Measurements from ENCODE around the gene SLC9C2. TPM values are rescaled to one million over a fixed set of nuclear protein-coding genes. Genes with fewer than 3 reads are reported as not detected.
"Not testable (repeated sequence)": the region's sequence is repeated elsewhere in the genome, so short reads cannot be mapped to it uniquely, and the experiment has no call there.

Gene SLC9C2
- total and polyA plus RNA-seq, 5 donors from 2014 or later = not detected

DNA sequence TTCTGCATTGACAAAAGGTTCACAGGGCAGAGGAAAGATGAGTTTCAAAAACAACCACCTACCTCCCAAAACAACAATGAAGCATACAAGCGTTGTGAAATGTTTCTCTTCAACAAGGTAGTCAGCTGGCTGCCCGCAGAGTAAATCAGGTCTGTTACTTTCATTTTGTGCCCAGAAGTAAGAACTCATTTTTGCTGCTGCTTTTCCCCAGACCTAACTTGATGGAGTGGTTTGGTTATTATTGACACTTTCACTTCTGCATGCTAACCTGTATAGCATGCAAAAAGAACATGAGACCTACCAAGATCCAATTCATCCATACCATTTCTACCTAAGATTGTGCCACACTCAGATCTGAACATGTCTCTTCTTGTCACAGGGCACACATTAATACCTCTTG lies 1.3 kb downstream of the SLC9C2 start:
- H3K27ac Mint-ChIP-seq = no peak overlapping the region
- peak in 1 of 3 donors; percentile 9 for DNase-seq

DNA sequence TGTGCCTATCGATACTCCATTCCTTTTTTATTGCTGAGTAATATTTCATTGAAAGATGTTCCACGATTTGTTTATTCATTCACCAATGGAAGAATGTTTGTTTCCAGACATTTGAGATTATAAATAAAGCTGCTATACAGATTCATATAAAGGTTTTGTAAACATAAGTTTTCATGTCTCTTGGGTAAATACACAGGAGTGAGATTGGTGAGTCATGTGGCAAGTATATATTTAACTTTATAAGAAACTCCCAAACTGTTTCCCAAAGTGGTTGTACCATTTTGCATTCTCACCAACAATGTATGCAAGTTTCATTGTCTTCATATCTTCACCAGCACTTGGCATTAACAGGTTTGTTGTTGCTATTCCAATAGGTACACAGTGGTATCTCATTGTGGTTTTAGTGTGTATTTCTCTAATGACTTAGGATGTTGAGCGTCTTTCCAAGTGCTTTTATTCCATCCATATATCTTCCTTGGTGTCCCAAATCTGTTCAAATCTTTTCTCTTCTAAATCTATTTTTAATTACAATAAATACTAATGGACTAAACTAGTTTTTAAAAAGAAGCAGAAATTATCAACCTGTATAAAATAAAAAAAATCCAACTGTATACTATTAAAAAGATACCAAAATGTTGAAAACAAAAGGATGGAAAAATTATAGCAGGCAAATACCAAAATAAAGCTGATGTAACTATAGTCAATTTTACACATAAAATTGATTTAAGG lies 6.6 kb downstream of the SLC9C2 start:
- no peak for ATAC-seq (ENCODE audit: low read depth in 2 of 2)
- Histone ChIP-seq H3K4me3 (ENCODE audit: low read depth, low read length) (no peak overlapping the region), H3K27me3 (ENCODE audit: control insufficient read depth, insufficient read depth, low read length) (peaks cover 12% of the 10 kb centered on the region), H3K36me3 (ENCODE audit: control insufficient read depth, insufficient read depth, low read length) (no peaks in the 10 kb centered on the region), H3K9me3 (ENCODE audit: control insufficient read depth in 2 of 2, low read length in 2 of 2) (peaks cover 0 to 2% of the 10 kb centered on the region in 2 experiments), H3K4me1 (ENCODE audit: control insufficient read depth, insufficient read depth, low read length, poor library complexity, severe bottlenecking) (no peaks in the 10 kb centered on the region), H3K27ac (ENCODE audit: insufficient read depth, low read length, poor library complexity, severe bottlenecking) (no peak overlapping the region)
- DNase-seq = no peak
- Mint-ChIP-seq H3K4me1 (peaks cover 0 to 9% (median 0%) of the 10 kb centered on the region in 4 donors), H3K27me3 (peaks cover 41% of the 10 kb centered on the region), H3K4me3 (no peak overlapping the region), H3K36me3 (no peaks in the 10 kb centered on the region), H3K9me3 (peaks cover 0 to 6% (median 1%) of the 10 kb centered on the region in 7 donors), H3K27ac (no peak overlapping the region)

More for the DNA sequence above, 1.3 kb downstream of the SLC9C2 start:
- Mint-ChIP-seq H3K9me3 (peaks cover 0 to 8% (median 0%) of the 10 kb centered on the region in 7 donors), H3K36me3 (no peaks in the 10 kb centered on the region), H3K4me1 (no peaks in the 10 kb centered on the region), H3K27me3 (peaks cover 32% of the 10 kb centered on the region), H3K4me3 (no peak overlapping the region)
- Histone ChIP-seq H3K36me3 (ENCODE audit: control insufficient read depth, insufficient read depth, low read length) (no peaks in the 10 kb centered on the region), H3K4me1 (ENCODE audit: control insufficient read depth, insufficient read depth, low read length, poor library complexity, severe bottlenecking) (no peaks in the 10 kb centered on the region), H3K4me3 (ENCODE audit: low read depth, low read length) (no peak overlapping the region), H3K9me3 (ENCODE audit: control insufficient read depth in 2 of 2, low read length in 2 of 2) (no peaks in the 10 kb centered on the region), H3K27ac (ENCODE audit: insufficient read depth, low read length, poor library complexity, severe bottlenecking) (no peak overlapping the region), H3K27me3 (ENCODE audit: control insufficient read depth, insufficient read depth, low read length) (peaks cover 6% of the 10 kb centered on the region)
- no peak for ATAC-seq (ENCODE audit: low read depth in 2 of 2)

DNA sequence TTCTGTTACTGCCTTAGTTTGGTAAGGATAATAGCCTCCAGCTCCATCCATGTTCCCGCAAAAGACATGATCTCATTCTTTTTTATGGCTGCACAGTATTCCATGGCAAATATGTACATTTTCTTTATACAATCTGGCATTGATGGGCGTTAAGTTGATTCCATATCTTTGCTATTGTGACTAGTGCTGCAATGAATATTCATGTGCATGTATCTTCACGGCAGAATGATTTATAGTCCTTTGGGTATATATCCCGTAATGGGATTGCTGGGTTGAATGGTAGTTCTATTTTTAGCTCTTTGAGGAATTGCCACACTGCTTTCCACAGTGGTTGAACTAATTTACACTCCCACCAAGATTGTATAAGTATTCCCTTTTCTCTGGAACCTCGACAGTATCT lies 11.7 kb downstream of the SLC9C2 start:
- not testable (repeated sequence) for ATAC-seq (ENCODE audit: low read depth in 2 of 2); DNase-seq; H3K27ac ChIP-seq (ENCODE audit: insufficient read depth, low read length, poor library complexity, severe bottlenecking); H3K4me1 ChIP-seq (ENCODE audit: control insufficient read depth, insufficient read depth, low read length, poor library complexity, severe bottlenecking); H3K27me3 ChIP-seq (ENCODE audit: control insufficient read depth, insufficient read depth, low read length); H3K4me3 Mint-ChIP-seq; H3K36me3 ChIP-seq (ENCODE audit: control insufficient read depth, insufficient read depth, low read length); H3K36me3 Mint-ChIP-seq; H3K27ac Mint-ChIP-seq; H3K4me3 ChIP-seq (ENCODE audit: low read depth, low read length); H3K9me3 ChIP-seq (ENCODE audit: control insufficient read depth in 2 of 2, low read length in 2 of 2); H3K9me3 Mint-ChIP-seq
- H3K27me3 Mint-ChIP-seq = peaks cover 22% of the 10 kb centered on the region
- peaks cover 0 to 10% (median 0%) of the 10 kb centered on the region in 4 donors for H3K4me1 Mint-ChIP-seq

DNA sequence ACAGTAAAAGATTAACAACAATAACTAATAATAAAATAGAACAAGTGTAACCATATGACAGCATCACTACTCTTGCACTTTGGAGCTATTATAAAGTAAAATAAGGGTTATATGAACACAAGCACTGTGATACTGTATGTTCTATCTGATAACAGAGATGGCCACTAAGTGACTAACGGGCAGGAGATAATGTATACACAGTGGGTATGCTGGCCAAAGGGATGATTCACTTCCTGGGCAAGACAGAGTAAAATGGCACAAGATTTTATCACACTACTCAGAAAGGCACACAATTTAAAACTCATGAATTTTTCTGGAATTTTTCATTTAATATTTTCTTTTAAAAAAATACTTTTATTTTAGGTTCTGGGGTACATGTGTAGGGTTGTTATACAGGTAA lies 12.3 kb downstream of the SLC9C2 start:
- DNase-seq (no peak), ATAC-seq (ENCODE audit: low read depth in 2 of 2) (no peak)
- H3K27ac Mint-ChIP-seq = peak overlapping the region in 1 of 3 donors; percentile 11
- H3K9me3 Mint-ChIP-seq = no peaks in the 10 kb centered on the region
- Histone ChIP-seq H3K4me1 (ENCODE audit: control insufficient read depth, insufficient read depth, low read length, poor library complexity, severe bottlenecking) (no peaks in the 10 kb centered on the region), H3K27me3 (ENCODE audit: control insufficient read depth, insufficient read depth, low read length) (peaks cover 3% of the 10 kb centered on the region), H3K9me3 (ENCODE audit: control insufficient read depth in 2 of 2, low read length in 2 of 2) (no peaks in the 10 kb centered on the region), H3K27ac (ENCODE audit: insufficient read depth, low read length, poor library complexity, severe bottlenecking) (no peak overlapping the region), H3K36me3 (ENCODE audit: control insufficient read depth, insufficient read depth, low read length) (no peaks in the 10 kb centered on the region), H3K4me3 (ENCODE audit: low read depth, low read length) (no peak overlapping the region)
- H3K27me3 Mint-ChIP-seq = peaks cover 19% of the 10 kb centered on the region
- H3K36me3 Mint-ChIP-seq = no peaks in the 10 kb centered on the region
- H3K4me1 Mint-ChIP-seq = peaks cover 0 to 10% (median 0%) of the 10 kb centered on the region in 4 donors
- H3K4me3 Mint-ChIP-seq = no peak overlapping the region

DNA sequence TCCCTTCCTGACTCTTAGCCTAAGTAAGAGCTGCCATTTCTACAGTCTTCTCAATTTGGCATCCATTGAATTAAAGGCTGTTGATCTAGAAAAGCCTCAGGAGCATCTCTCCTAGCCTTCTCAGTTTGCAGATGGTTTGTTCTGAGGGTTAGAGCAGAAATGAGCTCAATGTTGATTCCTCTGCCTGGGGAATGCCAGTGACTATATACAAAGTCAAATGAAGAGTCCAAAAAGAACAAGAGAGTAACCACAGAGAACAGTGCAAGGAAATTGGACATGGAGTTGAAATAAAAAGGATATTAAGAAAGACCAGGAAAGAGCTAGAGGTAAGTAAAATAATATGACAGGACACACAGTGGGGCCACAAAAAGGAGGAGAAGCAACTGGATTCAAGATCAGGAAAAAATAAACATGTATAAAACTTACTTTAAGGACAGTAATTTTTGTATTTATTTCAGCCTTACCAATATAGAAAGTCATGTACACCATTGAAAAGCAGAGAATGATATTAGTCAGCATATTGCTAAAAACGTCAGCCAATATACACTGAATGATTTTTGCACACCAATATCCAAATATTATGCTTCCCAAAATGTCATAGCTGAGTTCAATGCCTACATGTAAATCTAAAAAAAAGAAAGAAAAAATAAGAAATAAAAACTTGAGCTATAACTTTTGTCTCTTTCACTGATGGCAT lies 21.3 kb downstream of the SLC9C2 start:
- no peaks in the 10 kb centered on the region for H3K9me3 ChIP-seq (ENCODE audit: control insufficient read depth in 2 of 2, low read length in 2 of 2)
- Mint-ChIP-seq H3K36me3 (no peaks in the 10 kb centered on the region), H3K27ac (peak overlapping the region in 1 of 3 donors; percentile 3), H3K4me3 (no peak overlapping the region), H3K4me1 (no peaks in the 10 kb centered on the region), H3K9me3 (peaks cover 0 to 2% (median 0%) of the 10 kb centered on the region in 7 donors), H3K27me3 (peaks cover 22% of the 10 kb centered on the region)
- no peaks in the 10 kb centered on the region for H3K4me1 ChIP-seq (ENCODE audit: control insufficient read depth, insufficient read depth, low read length, poor library complexity, severe bottlenecking)
- H3K36me3 ChIP-seq (ENCODE audit: control insufficient read depth, insufficient read depth, low read length) = no peaks in the 10 kb centered on the region
- no peak overlapping the region for H3K27ac ChIP-seq (ENCODE audit: insufficient read depth, low read length, poor library complexity, severe bottlenecking)
- H3K27me3 ChIP-seq (ENCODE audit: control insufficient read depth, insufficient read depth, low read length) = no peaks in the 10 kb centered on the region
- ATAC-seq (ENCODE audit: low read depth in 2 of 2) (no peak), DNase-seq (no peak)
- no peak overlapping the region for H3K4me3 ChIP-seq (ENCODE audit: low read depth, low read length)

DNA sequence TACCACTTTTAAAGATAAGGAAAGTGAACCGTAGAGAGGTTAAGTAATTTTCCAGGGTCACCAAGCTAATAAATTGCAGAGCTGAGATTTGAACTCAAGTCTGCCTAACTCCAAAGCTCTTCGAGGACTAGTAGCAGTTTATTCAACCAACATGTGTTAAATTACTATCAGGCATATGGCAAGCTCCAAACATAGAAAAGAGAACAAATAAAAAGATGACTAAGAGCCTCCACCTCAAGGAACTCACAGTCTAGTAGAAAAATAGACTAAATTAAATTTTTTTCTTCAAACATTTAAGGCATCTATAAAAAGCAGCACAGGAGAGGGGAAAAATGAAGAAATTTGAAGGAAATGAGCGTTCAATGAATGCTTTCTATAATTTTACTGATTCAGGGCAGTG lies 22.2 kb downstream of the SLC9C2 start:
- Mint-ChIP-seq H3K4me1 (no peaks in the 10 kb centered on the region), H3K4me3 (no peak overlapping the region), H3K27me3 (peaks cover 26% of the 10 kb centered on the region), H3K9me3 (peaks cover 0 to 2% (median 0%) of the 10 kb centered on the region in 7 donors), H3K27ac (no peak overlapping the region), H3K36me3 (no peaks in the 10 kb centered on the region)
- Histone ChIP-seq H3K4me1 (ENCODE audit: control insufficient read depth, insufficient read depth, low read length, poor library complexity, severe bottlenecking) (no peaks in the 10 kb centered on the region), H3K36me3 (ENCODE audit: control insufficient read depth, insufficient read depth, low read length) (no peaks in the 10 kb centered on the region), H3K9me3 (ENCODE audit: control insufficient read depth in 2 of 2, low read length in 2 of 2) (no peaks in the 10 kb centered on the region), H3K27me3 (ENCODE audit: control insufficient read depth, insufficient read depth, low read length) (no peaks in the 10 kb centered on the region), H3K4me3 (ENCODE audit: low read depth, low read length) (no peak overlapping the region), H3K27ac (ENCODE audit: insufficient read depth, low read length, poor library complexity, severe bottlenecking) (no peak overlapping the region)
- no peak for DNase-seq
- ATAC-seq (ENCODE audit: low read depth in 2 of 2) = no peak

DNA sequence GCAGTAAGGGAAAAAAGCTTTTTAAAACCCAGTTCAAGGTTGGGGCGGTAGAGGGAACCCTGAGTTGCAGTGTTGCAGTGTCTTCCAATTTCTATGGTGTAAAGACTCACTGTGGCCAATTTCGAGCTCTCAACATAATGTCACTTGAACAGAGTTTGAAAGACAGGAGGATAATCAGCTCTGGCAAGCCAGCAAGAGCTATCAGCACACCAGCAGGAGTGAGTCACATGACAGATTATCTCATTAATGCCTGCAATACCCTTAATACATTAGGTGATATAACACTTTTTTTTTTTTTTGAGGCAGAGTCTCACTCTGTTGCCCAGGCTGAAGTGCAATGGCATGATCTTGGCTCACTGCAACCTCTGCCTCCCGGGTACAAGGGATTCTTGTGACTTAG lies 22.8 kb downstream of the SLC9C2 start:
- H3K36me3 Mint-ChIP-seq = no peaks in the 10 kb centered on the region

More for the DNA sequence above, 22.8 kb downstream of the SLC9C2 start:
- no peaks in the 10 kb centered on the region for H3K4me1 Mint-ChIP-seq
- peaks cover 28% of the 10 kb centered on the region for H3K27me3 Mint-ChIP-seq
- H3K4me3 ChIP-seq (ENCODE audit: low read depth, low read length) = no peak overlapping the region
- H3K9me3 Mint-ChIP-seq = peaks cover 0 to 2% (median 0%) of the 10 kb centered on the region in 7 donors
- no peak for ATAC-seq (ENCODE audit: low read depth in 2 of 2)
- no peak for DNase-seq
- no peaks in the 10 kb centered on the region for H3K36me3 ChIP-seq (ENCODE audit: control insufficient read depth, insufficient read depth, low read length)
- H3K9me3 ChIP-seq (ENCODE audit: control insufficient read depth in 2 of 2, low read length in 2 of 2) = no peaks in the 10 kb centered on the region
- no peak overlapping the region for H3K4me3 Mint-ChIP-seq
- H3K27ac Mint-ChIP-seq = no peak overlapping the region
- no peaks in the 10 kb centered on the region for H3K27me3 ChIP-seq (ENCODE audit: control insufficient read depth, insufficient read depth, low read length)
- no peak overlapping the region for H3K27ac ChIP-seq (ENCODE audit: insufficient read depth, low read length, poor library complexity, severe bottlenecking)
- H3K4me1 ChIP-seq (ENCODE audit: control insufficient read depth, insufficient read depth, low read length, poor library complexity, severe bottlenecking) = no peaks in the 10 kb centered on the region

Measured in CD4-positive, CD25-positive, alpha-beta regulatory T cell (primary cell).